Measurements from ENCODE around the gene ZNF79. TPM values are rescaled to one million over a fixed set of nuclear protein-coding genes. Genes with fewer than 3 reads are reported as not detected.

The ZNF79 gene
- total and polyA plus RNA-seq, 9 of the 15 experiments (the other 6 are each of a cell fraction or from before 2014, with no cell fraction given) = 0.62 to 7.0 (median 4.1) TPM

- TF ChIP-seq CHD7 (IDR thresholded peaks at IDR 0.05; ENCODE audit: low read depth, low read length) (no peak), BHLHE40 (IDR thresholded peaks at IDR 0.05; ENCODE audit: low read length) (peak; percentile 76), MAZ (CRISPR knock-in tag; conservative IDR thresholded peaks at IDR 0.05 in 1 of 2, IDR thresholded peaks at IDR 0.05 in 1 of 2) (no peak), BMI1 (IDR thresholded peaks at IDR 0.05; ENCODE audit: low read length) (no peak), THAP12 (CRISPR knock-in tag; IDR thresholded peaks at IDR 0.05) (no peak), L3MBTL2 (IDR thresholded peaks at IDR 0.05) (peak; percentile 61; the same call in 1 of the 2 replicates), ZNF165 (CRISPR knock-in tag; IDR thresholded peaks at IDR 0.05; ENCODE audit: borderline replicate concordance) (no peak), ZNF561 (CRISPR knock-in tag; conservative IDR thresholded peaks at IDR 0.05) (no peak), ARNT (IDR thresholded peaks at IDR 0.05) (no peak), MYC (IDR thresholded peaks at IDR 0.05; ENCODE audit: low read depth, low read length) (0 out of 2 replicates have a peak, but pooled peaks have one; percentile 34), MYC (CRISPR knock-in tag; IDR thresholded peaks at IDR 0.05; ENCODE audit: borderline replicate concordance, low read depth) (no peak), ZNF24 (IDR thresholded peaks at IDR 0.05) (no peak), ZNF354B (CRISPR knock-in tag; IDR thresholded peaks at IDR 0.05) (no peak), C11orf30 (IDR thresholded peaks at IDR 0.05; ENCODE audit: low read depth) (no peak)
Measured at GRCh38 chr9:127388037-127388855, 35.9 kb upstream of the ZNF79 start (continued).
